ENCODE results near the gene IQCM. TPM values are rescaled to one million over a fixed set of nuclear protein-coding genes. Genes with fewer than 3 reads are reported as not detected.
"Not testable (repeated sequence)": the region's sequence is repeated elsewhere in the genome, so short reads cannot be mapped to it uniquely, and the experiment has no call there.

Gene IQCM
- total and polyA plus RNA-seq, 10 donors, result not detected

DNA sequence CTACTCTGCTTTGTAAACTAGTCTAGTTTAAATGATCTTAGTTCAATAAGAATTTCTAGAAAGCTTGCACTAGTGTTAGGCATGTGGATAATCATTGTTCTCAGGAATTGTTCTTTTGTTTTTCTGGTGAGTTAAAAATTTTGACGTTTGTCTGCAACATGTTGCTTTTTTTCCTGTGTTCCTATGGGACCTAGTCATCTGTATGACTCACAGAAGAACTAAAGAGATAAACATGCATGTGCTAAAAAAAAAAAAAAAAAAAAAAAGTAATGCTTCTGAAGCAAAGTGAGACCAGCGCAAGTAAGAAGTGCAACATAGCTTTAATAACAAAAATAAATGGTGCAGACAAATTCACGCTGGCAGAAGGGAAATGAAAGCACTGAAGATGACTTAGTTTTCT is 471.2 kb downstream of the IQCM start:
- Histone ChIP-seq H3K9me3 (peaks cover 0 to 11% (median 0%) of the 10 kb centered on the region in 8 donors), H3K4me3 (no peak overlapping the region), H3K36me3 (no peaks in the 10 kb centered on the region), H3K27ac (no peak overlapping the region), H3K27me3 (replicated peaks in 1 of 7) (no peaks in the 10 kb centered on the region), H3K4me1 (no peaks in the 10 kb centered on the region)
- intact Hi-C loops (cut with DNase I; ENCODE audit: low total_unique reads), result no loop called here
- 70 to 84% (median 75%) methylated on average over 3 of the region's 3 CpGs for WGBS, 5 donors
- DNase-seq, result no peak
- no peak for TF ChIP-seq POLR2A (IDR thresholded peaks at IDR 0.05)
- TF ChIP-seq, protein P1, sequence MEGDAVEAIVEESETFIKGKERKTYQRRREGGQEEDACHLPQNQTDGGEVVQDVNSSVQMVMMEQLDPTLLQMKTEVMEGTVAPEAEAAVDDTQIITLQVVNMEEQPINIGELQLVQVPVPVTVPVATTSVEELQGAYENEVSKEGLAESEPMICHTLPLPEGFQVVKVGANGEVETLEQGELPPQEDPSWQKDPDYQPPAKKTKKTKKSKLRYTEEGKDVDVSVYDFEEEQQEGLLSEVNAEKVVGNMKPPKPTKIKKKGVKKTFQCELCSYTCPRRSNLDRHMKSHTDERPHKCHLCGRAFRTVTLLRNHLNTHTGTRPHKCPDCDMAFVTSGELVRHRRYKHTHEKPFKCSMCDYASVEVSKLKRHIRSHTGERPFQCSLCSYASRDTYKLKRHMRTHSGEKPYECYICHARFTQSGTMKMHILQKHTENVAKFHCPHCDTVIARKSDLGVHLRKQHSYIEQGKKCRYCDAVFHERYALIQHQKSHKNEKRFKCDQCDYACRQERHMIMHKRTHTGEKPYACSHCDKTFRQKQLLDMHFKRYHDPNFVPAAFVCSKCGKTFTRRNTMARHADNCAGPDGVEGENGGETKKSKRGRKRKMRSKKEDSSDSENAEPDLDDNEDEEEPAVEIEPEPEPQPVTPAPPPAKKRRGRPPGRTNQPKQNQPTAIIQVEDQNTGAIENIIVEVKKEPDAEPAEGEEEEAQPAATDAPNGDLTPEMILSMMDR (IDR thresholded peaks at IDR 0.05 in 8 of 11, conservative IDR thresholded peaks at IDR 0.05 in 3 of 11), result no peak
- TF ChIP-seq POLR2AphosphoS5 (IDR thresholded peaks at IDR 0.05), result no peak

DNA sequence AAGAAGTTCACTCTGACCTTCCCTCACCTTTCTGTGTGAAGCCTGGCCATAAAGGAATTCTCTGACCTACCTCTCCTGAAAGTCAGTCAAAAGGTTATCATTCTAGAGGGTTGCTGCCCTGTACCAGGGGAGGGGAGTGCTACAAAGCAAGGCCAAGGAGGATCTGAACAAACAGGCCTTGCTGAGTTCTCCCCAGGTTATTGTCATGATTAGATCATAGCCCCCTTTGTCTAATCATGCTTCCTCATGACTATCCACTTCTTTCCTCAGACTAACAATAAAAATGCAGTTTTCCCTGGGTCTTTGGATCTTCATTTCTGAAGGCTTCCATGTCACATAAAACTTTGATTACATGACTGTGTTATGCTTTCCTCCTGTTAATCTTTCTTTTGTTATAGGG is 472.0 kb downstream of the IQCM start:
- Histone ChIP-seq H3K4me1 (no peaks in the 10 kb centered on the region), H3K4me3 (no peak overlapping the region), H3K27me3 (replicated peaks in 1 of 7) (no peaks in the 10 kb centered on the region), H3K36me3 (no peaks in the 10 kb centered on the region), H3K27ac (no peak overlapping the region), H3K9me3 (peaks cover 0 to 16% (median 3%) of the 10 kb centered on the region in 8 donors)
- TF ChIP-seq, protein P1 (IDR thresholded peaks at IDR 0.05 in 8 of 11, conservative IDR thresholded peaks at IDR 0.05 in 3 of 11), result no peak
- TF ChIP-seq POLR2A (IDR thresholded peaks at IDR 0.05) (no peak), POLR2AphosphoS5 (IDR thresholded peaks at IDR 0.05) (no peak)
- intact Hi-C loops (cut with DNase I; ENCODE audit: low total_unique reads), result no loop called here
- no peak for DNase-seq

DNA sequence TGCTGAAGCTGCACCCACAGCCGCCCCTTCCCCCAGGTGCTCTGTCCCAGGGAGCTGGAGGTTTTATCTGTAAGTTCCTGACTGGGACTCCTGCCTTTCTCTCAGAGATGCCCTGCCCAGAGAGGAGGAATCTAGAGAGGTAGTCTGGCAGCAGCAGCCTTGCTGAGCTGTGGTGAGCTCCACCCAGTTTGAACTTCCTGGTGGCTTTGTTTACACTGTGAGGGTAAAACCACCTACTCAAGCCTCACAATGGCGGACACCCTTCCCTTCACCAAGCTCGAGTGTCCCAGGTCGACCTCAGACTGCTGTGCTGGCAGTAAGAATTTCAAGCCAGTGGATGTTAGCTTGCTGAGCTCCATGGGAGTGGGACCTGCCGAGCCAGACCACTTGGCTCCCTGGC is 474.5 kb downstream of the IQCM start:
- 66 to 88% (median 71%) methylated on average over 5 of the region's 5 CpGs for WGBS, 5 donors
- H3K4me3 ChIP-seq; intact Hi-C loops (cut with DNase I; ENCODE audit: low total_unique reads); H3K4me1 ChIP-seq; H3K27me3 ChIP-seq (replicated peaks in 1 of 7); H3K36me3 ChIP-seq; H3K27ac ChIP-seq: not testable (repeated sequence)
- DNase-seq, result peak; percentile 41
- peaks cover 0 to 30% (median 13%) of the 10 kb centered on the region in 8 donors for H3K9me3 ChIP-seq

DNA sequence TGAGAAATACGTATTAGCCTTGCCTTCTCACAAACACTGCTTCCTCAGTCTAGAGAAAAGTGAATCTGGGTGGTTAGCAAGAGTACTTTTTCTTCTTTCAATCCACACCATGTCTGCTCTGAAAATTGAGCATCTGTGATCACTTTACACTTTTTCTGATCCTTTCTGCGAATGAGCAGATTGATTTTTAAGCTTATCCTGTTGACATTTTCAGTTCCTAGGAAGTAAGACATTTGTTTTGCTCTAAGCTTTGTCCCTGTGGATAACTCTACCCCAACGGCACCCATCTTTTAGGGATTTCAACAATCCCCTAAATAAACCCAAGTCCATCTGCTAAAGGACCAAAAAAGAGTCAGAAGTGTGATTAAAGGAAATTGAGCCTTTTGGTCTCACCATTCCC is 487.5 kb downstream of the IQCM start:
- intact Hi-C loops (cut with DNase I; ENCODE audit: low total_unique reads), result no loop called here
- no peak overlapping the region for H3K27ac ChIP-seq
- no peaks in the 10 kb centered on the region for H3K4me1 ChIP-seq
- peaks cover 0 to 14% (median 8%) of the 10 kb centered on the region in 8 donors for H3K9me3 ChIP-seq
- no peak for TF ChIP-seq POLR2A (IDR thresholded peaks at IDR 0.05)
- no peak for TF ChIP-seq POLR2AphosphoS5 (IDR thresholded peaks at IDR 0.05)
- TF ChIP-seq, protein P1 (IDR thresholded peaks at IDR 0.05 in 8 of 11, conservative IDR thresholded peaks at IDR 0.05 in 3 of 11), result no peak
- DNase-seq, result no peak
- 66 to 84% (median 68%) methylated on average over 3 of the region's 3 CpGs for WGBS, 5 donors
- no peaks in the 10 kb centered on the region for H3K36me3 ChIP-seq
- H3K4me3 ChIP-seq, result no peak overlapping the region
- no peaks in the 10 kb centered on the region for H3K27me3 ChIP-seq (replicated peaks in 1 of 7)

DNA sequence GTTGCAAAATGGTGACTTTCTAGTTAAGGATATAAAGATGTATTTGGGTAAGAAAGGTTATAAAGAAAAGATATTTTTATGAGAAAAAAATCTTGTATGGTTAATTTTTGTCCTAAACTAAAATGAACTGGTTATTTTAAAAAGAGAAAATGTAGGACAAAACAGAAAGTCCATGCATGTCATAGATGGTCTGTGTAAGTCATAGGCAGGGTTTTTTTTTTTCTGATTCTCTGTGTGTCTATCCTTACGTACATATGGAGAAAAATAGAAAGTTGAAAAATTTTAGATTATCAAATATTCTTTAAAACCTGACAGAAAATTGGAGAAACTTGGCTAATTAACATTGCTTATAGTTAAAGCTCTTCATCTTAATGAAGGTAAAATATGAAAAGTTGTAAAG is 493.4 kb downstream of the IQCM start:
- Histone ChIP-seq H3K36me3 (no peaks in the 10 kb centered on the region), H3K27ac (no peak overlapping the region), H3K9me3 (peaks cover 0 to 39% (median 30%) of the 10 kb centered on the region in 8 donors), H3K27me3 (replicated peaks in 1 of 7) (no peaks in the 10 kb centered on the region), H3K4me1 (no peaks in the 10 kb centered on the region), H3K4me3 (no peak overlapping the region)
- intact Hi-C loops (cut with DNase I; ENCODE audit: low total_unique reads), result no loop called here
- no peak for DNase-seq
- TF ChIP-seq POLR2A (IDR thresholded peaks at IDR 0.05), result no peak
- TF ChIP-seq POLR2AphosphoS5 (IDR thresholded peaks at IDR 0.05), result no peak
- TF ChIP-seq, protein P1 (IDR thresholded peaks at IDR 0.05 in 8 of 11, conservative IDR thresholded peaks at IDR 0.05 in 3 of 11), result no peak
- WGBS, 5 donors, result 80 to 90% (median 85%) methylated on average over 1 of the region's 1 CpG

All from spleen (tissue), 11 donors.